ENCODE results near the gene DDIT4. TPM values are rescaled to one million over a fixed set of nuclear protein-coding genes. Genes with fewer than 3 reads are reported as not detected.

Gene DDIT4
- total and polyA plus RNA-seq, 9 of the 15 experiments (the other 6 are each of a cell fraction or from before 2014, with no cell fraction given): 8.2 to 675 (median 159) TPM

GRCh38 chr10:72276421-72277339, 3.0 kb downstream of the DDIT4 start (continued):
- TF ChIP-seq TAF7 (tag; IDR thresholded peaks at IDR 0.05): no peak
- no peak for TF ChIP-seq ZNF12 (CRISPR knock-in tag; IDR thresholded peaks at IDR 0.05)
- TF ChIP-seq CTCF (IDR thresholded peaks at IDR 0.05 in 2 of 3, conservative IDR thresholded peaks at IDR 0.05 in 1 of 3; ENCODE audit: insufficient read depth in 2 of 3, low read depth in 1 of 3, low read length in 3 of 3): no peak
- TF ChIP-seq CBFA2T2 (conservative IDR thresholded peaks at IDR 0.05): no peak
- TF ChIP-seq SRSF9 (IDR thresholded peaks at IDR 0.05; ENCODE audit: borderline replicate concordance, low read depth, low read length): no peak
- TF ChIP-seq NCOA2 (IDR thresholded peaks at IDR 0.05; ENCODE audit: partially characterized antibody in 2 of 2): no peak
- no peak for TF ChIP-seq HDGF (IDR thresholded peaks at IDR 0.05)
- TF ChIP-seq PCBP2 (IDR thresholded peaks at IDR 0.05; ENCODE audit: low read depth, low read length, poor library complexity, severe bottlenecking): no peak
- no peak for TF ChIP-seq HDAC6 (IDR thresholded peaks at IDR 0.05; ENCODE audit: low read depth, low read length)
- TF ChIP-seq SPI1 (IDR thresholded peaks at IDR 0.05; ENCODE audit: borderline replicate concordance, low read depth, low read length): no peak
- peak; percentile 92 for TF ChIP-seq PHTF2 (CRISPR knock-in tag; IDR thresholded peaks at IDR 0.05)
- peak; percentile 91 for TF ChIP-seq SMAD4 (CRISPR knock-in tag; conservative IDR thresholded peaks at IDR 0.05)
- 0 out of 2 replicates have a peak, but pooled peaks have one; percentile 48 for TF ChIP-seq BCOR (IDR thresholded peaks at IDR 0.05)
- TF ChIP-seq TBL1XR1 (IDR thresholded peaks at IDR 0.05; ENCODE audit: low read length in 2 of 2): peak in 1 of 2 experiments; percentile 70; a peak in 2 of 4 replicates
- TF ChIP-seq, protein P1, sequence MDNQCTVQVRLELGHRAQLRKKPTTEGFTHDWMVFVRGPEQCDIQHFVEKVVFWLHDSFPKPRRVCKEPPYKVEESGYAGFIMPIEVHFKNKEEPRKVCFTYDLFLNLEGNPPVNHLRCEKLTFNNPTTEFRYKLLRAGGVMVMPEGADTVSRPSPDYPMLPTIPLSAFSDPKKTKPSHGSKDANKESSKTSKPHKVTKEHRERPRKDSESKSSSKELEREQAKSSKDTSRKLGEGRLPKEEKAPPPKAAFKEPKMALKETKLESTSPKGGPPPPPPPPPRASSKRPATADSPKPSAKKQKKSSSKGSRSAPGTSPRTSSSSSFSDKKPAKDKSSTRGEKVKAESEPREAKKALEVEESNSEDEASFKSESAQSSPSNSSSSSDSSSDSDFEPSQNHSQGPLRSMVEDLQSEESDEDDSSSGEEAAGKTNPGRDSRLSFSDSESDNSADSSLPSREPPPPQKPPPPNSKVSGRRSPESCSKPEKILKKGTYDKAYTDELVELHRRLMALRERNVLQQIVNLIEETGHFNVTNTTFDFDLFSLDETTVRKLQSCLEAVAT (IDR thresholded peaks at IDR 0.05): no peak
- TF ChIP-seq JUND (IDR thresholded peaks at IDR 0.05; ENCODE audit: borderline replicate concordance, low read depth, low read length): peak; percentile 50; the same call in 1 of the 2 replicates
- TF ChIP-seq JUND (tag; IDR thresholded peaks at IDR 0.05; ENCODE audit: borderline replicate concordance, low read depth, low read length): no peak
- TF ChIP-seq ZNF609 (CRISPR knock-in tag; IDR thresholded peaks at IDR 0.05; ENCODE audit: borderline replicate concordance): 0 out of 2 replicates have a peak, but pooled peaks have one; percentile 69
- no peak for TF ChIP-seq ZNF174 (CRISPR knock-in tag; IDR thresholded peaks at IDR 0.05)
